CD4-positive, CD25-positive, alpha-beta regulatory T cell (primary cell): ENCODE results near the gene GOLGA5. TPM values are rescaled to one million over a fixed set of nuclear protein-coding genes. Genes with fewer than 3 reads are reported as not detected.
A peak's percentile ranks its signal among the peaks of the same experiment; 100 is the strongest.
"Not testable (repeated sequence)": the region's sequence is repeated elsewhere in the genome, so short reads cannot be mapped to it uniquely, and the experiment has no call there.

Experiments used
- ATAC-seq, 2 donors: fragments of 150-1000 bp; cut with Tn5 transposase; one replicate each; pipeline ENCODE4 v1.10.0; 2021; ENCODE audit warnings: low read depth in 2 of 2, moderate number of reproducible peaks in 2 of 2, moderate library complexity in 1 of 2
- DNase-seq, 3 donors: peaks; one replicate each; pipeline versions ENCODE4 v3.0.0 to v3.0.0-alpha.2; 2012 to 2022; ENCODE audit warnings: mixed read lengths in 1 of 3
- H3K27ac ChIP-seq: one replicate; pipeline ENCODE4 v1.7.0; 2013; ENCODE audit warnings: mild to moderate bottlenecking, low read length; ENCODE audit not compliant: insufficient read depth, poor library complexity, severe bottlenecking
- H3K27me3 ChIP-seq: one replicate; pipeline ENCODE4 v1.7.0; 2013; ENCODE audit warnings: low read length; ENCODE audit not compliant: control insufficient read depth, insufficient read depth
- H3K36me3 ChIP-seq: one replicate; pipeline ENCODE4 v1.7.0; 2013; ENCODE audit warnings: mild to moderate bottlenecking, low read length, moderate library complexity; ENCODE audit not compliant: control insufficient read depth, insufficient read depth
- H3K4me1 ChIP-seq: 2 replicates; pipeline ENCODE4 v1.7.0; 2013; ENCODE audit warnings: mild to moderate bottlenecking, low read length; ENCODE audit not compliant: insufficient read depth, control insufficient read depth, poor library complexity, severe bottlenecking
- H3K4me3 ChIP-seq: one replicate; pipeline ENCODE4 v1.7.0; 2013; ENCODE audit warnings: low read depth, mild to moderate bottlenecking, low read length, moderate library complexity
- H3K9me3 ChIP-seq, 2 experiments: 1 replicate in 1 of 2; 2 replicates in 1 of 2; pipeline ENCODE4 v1.7.0; 2013; ENCODE audit warnings: low read length in 2 of 2, mild to moderate bottlenecking in 1 of 2, moderate library complexity in 1 of 2; ENCODE audit not compliant: control insufficient read depth in 2 of 2
- H3K27ac Mint-ChIP-seq, 3 donors: one replicate each; pipeline ENCODE4 v1.8.0; 2020 to 2022; ENCODE audit warnings: mild to moderate bottlenecking in 3 of 3, mixed read lengths in 3 of 3, moderate library complexity in 2 of 3
- H3K27me3 Mint-ChIP-seq: one replicate; pipeline ENCODE4 v1.8.0; 2022; ENCODE audit warnings: mild to moderate bottlenecking, mixed read lengths
- H3K36me3 Mint-ChIP-seq: one replicate; pipeline ENCODE4 v1.8.0; 2020; ENCODE audit warnings: mixed read lengths
- H3K4me1 Mint-ChIP-seq, 4 donors: one replicate each; pipeline ENCODE4 v1.8.0; 2020 to 2022; ENCODE audit warnings: mixed read lengths in 4 of 4, mild to moderate bottlenecking in 1 of 4
- H3K4me3 Mint-ChIP-seq, 4 donors: one replicate each; pipeline ENCODE4 v1.8.0; 2020 to 2022; ENCODE audit warnings: mild to moderate bottlenecking in 4 of 4, mixed read lengths in 4 of 4, moderate library complexity in 3 of 4
- H3K9me3 Mint-ChIP-seq, 7 donors: one replicate each; pipeline ENCODE4 v1.8.0; 2020 to 2022; ENCODE audit warnings: mixed read lengths in 7 of 7, mild to moderate bottlenecking in 3 of 7, moderate library complexity in 2 of 7
- polyA plus RNA-seq, 4 donors: library from polyadenylated mRNA; unstranded; fragments of 300-500 nt; fragmentation: Illumina TruSeq; gene quantifications; one replicate each; pipeline ENCODE4 v1.2.3, GENCODE V29; 2021
- total RNA-seq: library from RNA; stranded (reverse); gene quantifications from one replicate; pipeline ENCODE4 v1.2.3, GENCODE V29; 2022

The GOLGA5 gene
- total RNA-seq: 14.8 TPM
- polyA plus RNA-seq: 10 to 100 TPM; 18.5 to 23.7 (median 21.4) TPM

DNA sequence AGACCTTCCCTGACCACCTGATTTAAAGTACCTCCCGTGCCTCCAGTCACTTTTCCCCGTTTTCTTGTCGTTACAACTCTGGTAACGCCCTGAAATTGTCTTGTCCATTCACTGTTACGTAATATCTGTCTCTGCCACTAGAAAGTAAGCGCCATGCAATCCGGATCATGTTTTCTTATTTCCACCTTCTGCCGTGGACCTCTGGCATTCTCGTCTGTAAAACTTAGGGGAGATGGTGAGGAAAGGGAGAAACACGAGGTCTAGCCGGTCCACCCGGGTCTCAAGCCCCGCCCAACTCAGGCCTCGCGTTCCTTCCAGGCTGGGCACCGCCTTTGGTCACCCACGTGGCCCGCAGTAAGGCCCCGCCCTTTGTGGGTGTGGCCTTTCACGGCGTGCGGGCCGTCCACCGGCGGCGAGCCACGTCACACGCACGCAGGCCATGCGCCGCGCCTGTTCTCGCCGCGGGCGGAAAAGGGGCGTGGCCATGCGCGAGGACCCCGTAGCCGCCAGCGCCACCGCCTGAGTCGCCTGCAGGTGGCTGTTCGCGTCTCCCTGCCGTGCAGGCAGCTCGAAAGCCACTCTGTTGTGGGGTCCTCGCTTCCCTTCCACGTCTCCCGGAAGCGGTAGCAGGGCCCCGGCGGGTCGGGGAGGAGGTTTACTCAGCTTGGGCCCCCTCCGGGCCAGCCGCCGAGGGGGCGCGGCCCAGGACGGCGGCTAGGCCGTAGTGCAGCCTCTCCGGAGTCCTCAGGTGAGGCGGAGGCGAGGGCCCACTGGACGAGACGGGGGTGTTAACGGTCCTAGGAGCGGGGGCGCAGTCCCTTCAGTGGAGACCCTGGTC is at the start of gene GOLGA5:
TSS of gene GOLGA5 (plus strand) at position 597 of the 838 bp plus-strand sequence. CDS start 3,133 bp downstream, outside the sequence.
- H3K4me3 ChIP-seq: peak within 1 kb of the TSS; percentile 89
- DNase-seq (peak; percentile 96 to 100 (median 99)), ATAC-seq (peak; percentile 89 to 92)
- Mint-ChIP-seq H3K4me1 (peaks cover 17 to 43% (median 33%) of the 10 kb centered on the region in 4 donors), H3K9me3 (peaks cover 2 to 21% (median 8%) of the 10 kb centered on the region in 7 donors), H3K27me3 (peaks cover 6% of the 10 kb centered on the region), H3K27ac (peak within 1 kb of the TSS; percentile 86 to 96 (median 86)), H3K4me3 (peak within 1 kb of the TSS; percentile 72 to 96 (median 94)), H3K36me3 (peaks cover 16% of the 10 kb centered on the region)
- H3K27ac ChIP-seq: peak within 1 kb of the TSS; percentile 80
- H3K9me3 ChIP-seq: peaks cover 14 to 20% of the 10 kb centered on the region in 2 experiments
- peaks cover 15% of the 10 kb centered on the region for H3K36me3 ChIP-seq
- no peaks in the 10 kb centered on the region for H3K27me3 ChIP-seq
- peaks cover 16% of the 10 kb centered on the region for H3K4me1 ChIP-seq

GRCh38 chr14:92747701-92748258 is 46.3 kb upstream of the GOLGA5 start:
- peaks cover 27% of the 10 kb centered on the region for H3K27me3 Mint-ChIP-seq
- H3K27ac Mint-ChIP-seq: peak overlapping the region in 2 of 3 donors; percentile 76 to 89
- Histone ChIP-seq H3K27ac (no peak overlapping the region), H3K27me3 (peaks cover 5% of the 10 kb centered on the region), H3K36me3 (no peaks in the 10 kb centered on the region), H3K4me1 (peaks cover 22% of the 10 kb centered on the region), H3K4me3 (peak overlapping the region; percentile 87), H3K9me3 (no peaks in the 10 kb centered on the region)
- H3K4me3 Mint-ChIP-seq: peak overlapping the region; percentile 88 to 93 (median 90)
- peaks cover 4% of the 10 kb centered on the region for H3K36me3 Mint-ChIP-seq
- H3K4me1 Mint-ChIP-seq: peaks cover 17 to 56% (median 31%) of the 10 kb centered on the region in 4 donors
- DNase-seq (no peak), ATAC-seq (no peak)
- H3K9me3 Mint-ChIP-seq: peaks cover 0 to 1% (median 0%) of the 10 kb centered on the region in 7 donors

DNA sequence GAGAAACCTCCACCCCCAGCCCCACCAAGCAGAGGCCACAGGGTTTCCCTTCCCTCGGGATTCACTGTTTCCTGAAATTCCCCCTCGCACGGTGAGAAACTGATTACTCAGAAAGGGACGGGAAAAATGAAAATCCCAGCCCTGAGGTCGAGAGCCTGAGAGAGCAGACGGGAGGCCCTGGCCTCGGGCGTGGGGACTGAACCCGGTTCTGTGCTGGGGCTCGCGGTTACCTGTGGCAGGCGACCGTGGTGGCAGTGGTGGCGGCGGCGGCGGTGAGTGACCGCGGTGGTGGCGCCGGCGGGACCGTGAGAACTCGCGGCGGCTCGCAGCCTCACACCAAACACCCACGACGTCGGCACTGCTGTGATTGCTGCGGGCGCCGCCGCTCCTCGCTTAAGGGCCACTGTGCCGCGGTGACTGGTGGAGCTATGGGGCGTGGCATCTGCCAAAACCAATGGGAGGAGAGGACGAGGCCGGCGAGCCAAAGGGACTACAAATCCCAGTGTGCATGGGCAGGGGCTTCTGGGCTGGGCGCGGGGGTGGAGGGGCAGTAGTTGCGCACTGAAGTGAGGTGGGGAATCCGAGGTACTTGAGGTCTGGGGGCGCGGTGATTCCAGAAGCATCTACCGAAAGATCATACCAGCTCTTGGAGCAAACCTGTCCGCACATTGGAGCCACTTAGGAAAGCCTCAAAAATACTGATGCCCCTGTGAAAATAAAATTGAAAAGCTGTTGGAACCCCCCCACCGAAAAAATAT is 45.7 kb upstream of the GOLGA5 start, which contains the start of gene LGMN:
TSS of gene LGMN (minus strand) at position 369 of the 758 bp plus-strand sequence. CDS start 15,841 bp downstream, outside the sequence.
- Mint-ChIP-seq H3K4me3 (peak within 1 kb of the TSS; percentile 88 to 93 (median 90)), H3K27me3 (peaks cover 27% of the 10 kb centered on the region), H3K27ac (peak within 1 kb of the TSS in 2 of 3 donors; percentile 76 to 89), H3K9me3 (peaks cover 0 to 1% (median 0%) of the 10 kb centered on the region in 7 donors), H3K4me1 (peaks cover 17 to 56% (median 31%) of the 10 kb centered on the region in 4 donors), H3K36me3 (peaks cover 4% of the 10 kb centered on the region)
- Histone ChIP-seq H3K27ac (no peak within 1 kb of the TSS), H3K4me3 (peak within 1 kb of the TSS; percentile 87), H3K4me1 (peaks cover 22% of the 10 kb centered on the region), H3K9me3 (no peaks in the 10 kb centered on the region), H3K36me3 (no peaks in the 10 kb centered on the region), H3K27me3 (peaks cover 5% of the 10 kb centered on the region)
- DNase-seq (peak; percentile 73 to 93 (median 83)), ATAC-seq (peak; percentile 95 to 97)

- peak; percentile 21 to 66 (median 53) for DNase-seq
- H3K27ac ChIP-seq, H3K36me3 Mint-ChIP-seq, H3K9me3 ChIP-seq, H3K27me3 ChIP-seq, ATAC-seq, H3K9me3 Mint-ChIP-seq, H3K36me3 ChIP-seq: not testable (repeated sequence)
- Histone ChIP-seq H3K4me3 (peak overlapping the region; percentile 72), H3K4me1 (peaks cover 22% of the 10 kb centered on the region)
- H3K27ac Mint-ChIP-seq: peak overlapping the region; percentile 27 to 91 (median 75)
- H3K4me3 Mint-ChIP-seq: peak overlapping the region; percentile 53 to 90 (median 89)
- H3K27me3 Mint-ChIP-seq: peaks cover 25% of the 10 kb centered on the region
- H3K4me1 Mint-ChIP-seq: peaks cover 17 to 56% (median 31%) of the 10 kb centered on the region in 4 donors
Measured at GRCh38 chr14:92750222-92750728, 43.8 kb upstream of the GOLGA5 start.

- peaks cover 22% of the 10 kb centered on the region for H3K4me1 ChIP-seq
- Mint-ChIP-seq H3K9me3 (peaks cover 0 to 1% (median 0%) of the 10 kb centered on the region in 7 donors), H3K4me3 (peak overlapping the region; percentile 53 to 90 (median 89)), H3K4me1 (peaks cover 17 to 54% (median 27%) of the 10 kb centered on the region in 4 donors), H3K27me3 (peaks cover 20% of the 10 kb centered on the region), H3K27ac (no peak overlapping the region), H3K36me3 (peaks cover 4% of the 10 kb centered on the region)
- peak overlapping the region; percentile 34 for H3K4me3 ChIP-seq
- DNase-seq (peak in 1 of 3 donors; percentile 27), ATAC-seq (no peak)
- no peak overlapping the region for H3K27ac ChIP-seq
- H3K9me3 ChIP-seq: no peaks in the 10 kb centered on the region
- no peaks in the 10 kb centered on the region for H3K36me3 ChIP-seq
- H3K27me3 ChIP-seq: peaks cover 5% of the 10 kb centered on the region
Measured at GRCh38 chr14:92750994-92751400, 43.1 kb upstream of the GOLGA5 start.

DNA sequence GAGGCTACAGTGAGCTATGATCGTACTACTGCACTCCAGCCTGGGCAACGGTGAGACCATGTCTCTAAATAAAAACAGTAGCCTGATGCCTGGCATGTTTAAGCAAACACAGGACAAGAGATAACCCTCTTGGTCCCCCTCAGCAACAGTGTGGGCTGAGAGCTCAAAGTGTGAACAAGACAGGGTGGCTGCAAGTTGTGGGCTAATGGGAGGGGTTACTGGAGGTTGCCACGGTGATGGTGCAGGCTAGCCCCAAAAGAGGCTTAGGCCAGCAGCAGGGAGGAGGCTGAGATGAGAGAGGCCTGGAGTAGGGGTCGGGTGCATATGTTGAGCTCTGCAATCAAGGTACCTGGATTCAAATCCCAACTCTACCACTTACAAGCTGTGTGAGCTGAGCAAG is 42.3 kb upstream of the GOLGA5 start:
- Mint-ChIP-seq H3K4me3 (peak overlapping the region in 2 of 4 donors; percentile 50 to 85), H3K27ac (no peak overlapping the region), H3K9me3 (peaks cover 0 to 1% (median 0%) of the 10 kb centered on the region in 7 donors), H3K36me3 (no peaks in the 10 kb centered on the region), H3K4me1 (peaks cover 17 to 48% (median 27%) of the 10 kb centered on the region in 4 donors), H3K27me3 (peaks cover 20% of the 10 kb centered on the region)
- no peak overlapping the region for H3K27ac ChIP-seq
- no peak overlapping the region for H3K4me3 ChIP-seq
- DNase-seq (no peak), ATAC-seq (no peak)
- peaks cover 22% of the 10 kb centered on the region for H3K4me1 ChIP-seq
- no peaks in the 10 kb centered on the region for H3K36me3 ChIP-seq
- peaks cover 5% of the 10 kb centered on the region for H3K27me3 ChIP-seq
- no peaks in the 10 kb centered on the region for H3K9me3 ChIP-seq

DNA sequence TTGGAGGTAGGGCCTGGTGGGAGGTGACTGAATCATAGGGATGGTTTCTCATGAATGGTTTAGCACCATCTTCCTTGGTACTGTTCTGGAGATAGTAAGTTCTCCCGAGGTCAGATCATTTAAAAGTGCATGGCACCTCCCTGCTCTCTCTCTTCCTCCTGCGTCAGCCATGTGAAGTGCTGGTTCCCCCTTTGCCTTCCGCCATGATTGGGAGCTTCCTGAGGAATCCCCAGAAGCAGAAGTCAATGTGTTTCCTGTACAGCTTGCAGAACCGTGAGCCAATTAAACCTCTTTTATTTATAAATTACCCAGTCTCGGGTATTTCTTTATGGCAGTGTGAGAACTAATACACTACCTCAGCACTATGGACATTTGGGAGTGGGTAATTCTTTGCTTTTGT is 40.9 kb upstream of the GOLGA5 start:
- H3K4me1 Mint-ChIP-seq: peaks cover 10 to 34% (median 19%) of the 10 kb centered on the region in 4 donors
- H3K9me3 Mint-ChIP-seq: peaks cover 0 to 1% (median 0%) of the 10 kb centered on the region in 7 donors
- Histone ChIP-seq H3K4me3 (no peak overlapping the region), H3K4me1 (peaks cover 12% of the 10 kb centered on the region), H3K9me3 (no peaks in the 10 kb centered on the region), H3K27me3 (peaks cover 2% of the 10 kb centered on the region), H3K27ac (no peak overlapping the region), H3K36me3 (no peaks in the 10 kb centered on the region)
- DNase-seq (no peak), ATAC-seq (no peak)
- H3K4me3 Mint-ChIP-seq: no peak overlapping the region
- peaks cover 7% of the 10 kb centered on the region for H3K27me3 Mint-ChIP-seq
- no peak overlapping the region for H3K27ac Mint-ChIP-seq
- no peaks in the 10 kb centered on the region for H3K36me3 Mint-ChIP-seq
